DMS79 treated with DMSO at 0.1 percent for 48 hours (cell line): Measurements from ENCODE around the gene TLE7.
A peak's percentile ranks its signal among the peaks of the same experiment; 100 is the strongest.

Experiments
- DNase-seq: peaks from one replicate; lab custom pipeline; 2025; lab: John Stamatoyannopoulos, UW

Gene TLE7

DNA sequence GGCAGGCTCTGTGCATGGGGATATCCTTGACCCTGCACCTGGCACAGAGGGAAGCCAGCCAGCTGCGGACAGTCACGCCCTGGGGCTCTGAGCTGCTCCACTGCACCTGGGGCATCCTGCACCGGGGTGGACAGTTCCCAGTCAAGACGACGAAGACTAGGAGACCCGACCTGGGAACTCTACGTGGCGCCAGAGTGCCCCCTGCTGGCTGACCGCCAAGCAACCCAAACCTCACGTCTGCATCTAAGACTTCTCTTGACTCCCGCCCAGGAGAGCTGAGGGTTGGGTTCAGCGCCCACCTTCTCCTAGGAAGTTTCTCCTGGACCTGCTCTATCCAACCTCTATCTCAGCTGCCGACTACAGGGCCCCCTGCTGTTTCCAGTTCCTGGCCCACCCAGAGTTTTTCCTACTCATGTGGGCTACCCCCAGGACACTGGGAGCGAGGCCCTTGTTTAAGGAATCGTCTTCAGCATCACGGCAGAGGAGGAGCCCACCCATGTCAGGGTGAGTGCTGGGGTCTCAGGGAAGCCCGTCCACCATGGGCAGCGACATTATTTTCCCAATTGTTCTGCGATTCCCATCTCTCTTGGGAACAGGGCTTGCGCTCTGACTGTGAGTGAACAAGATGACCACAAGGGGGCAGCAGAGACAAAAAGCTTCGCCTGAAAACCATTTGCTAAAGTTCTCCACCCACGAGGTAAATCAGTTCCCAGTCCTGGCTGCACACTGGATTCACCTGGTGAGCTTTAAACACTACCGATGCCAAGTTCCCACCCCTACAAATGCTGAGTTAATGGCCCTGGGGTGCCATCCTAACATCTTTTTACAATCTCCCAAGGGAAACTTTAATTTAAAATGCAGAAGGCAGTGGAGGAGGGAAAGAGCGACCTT, 29.3 kb downstream of the TLE7 start:
- DNase-seq = peak; percentile 34

DNA sequence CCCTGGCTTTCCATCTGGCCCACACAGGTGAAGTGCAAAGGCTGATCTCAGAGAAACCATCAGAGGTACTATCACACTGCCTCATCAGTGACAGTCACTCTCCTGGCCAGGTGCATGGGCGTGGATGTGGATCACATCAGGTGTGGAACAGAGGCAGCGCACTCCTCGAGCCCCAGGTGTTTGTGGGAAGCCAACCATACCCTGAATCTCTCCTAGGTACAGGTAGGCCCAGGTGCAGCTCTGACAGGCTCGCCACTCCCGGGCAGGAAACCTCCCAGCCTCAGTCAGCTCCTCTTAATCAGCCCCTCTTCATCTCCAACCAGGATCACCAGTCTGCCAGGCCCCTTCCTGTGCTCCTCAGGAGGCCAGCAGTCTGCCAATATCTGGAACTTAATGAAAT, 31.7 kb downstream of the TLE7 start:
- no peak for DNase-seq

DNA sequence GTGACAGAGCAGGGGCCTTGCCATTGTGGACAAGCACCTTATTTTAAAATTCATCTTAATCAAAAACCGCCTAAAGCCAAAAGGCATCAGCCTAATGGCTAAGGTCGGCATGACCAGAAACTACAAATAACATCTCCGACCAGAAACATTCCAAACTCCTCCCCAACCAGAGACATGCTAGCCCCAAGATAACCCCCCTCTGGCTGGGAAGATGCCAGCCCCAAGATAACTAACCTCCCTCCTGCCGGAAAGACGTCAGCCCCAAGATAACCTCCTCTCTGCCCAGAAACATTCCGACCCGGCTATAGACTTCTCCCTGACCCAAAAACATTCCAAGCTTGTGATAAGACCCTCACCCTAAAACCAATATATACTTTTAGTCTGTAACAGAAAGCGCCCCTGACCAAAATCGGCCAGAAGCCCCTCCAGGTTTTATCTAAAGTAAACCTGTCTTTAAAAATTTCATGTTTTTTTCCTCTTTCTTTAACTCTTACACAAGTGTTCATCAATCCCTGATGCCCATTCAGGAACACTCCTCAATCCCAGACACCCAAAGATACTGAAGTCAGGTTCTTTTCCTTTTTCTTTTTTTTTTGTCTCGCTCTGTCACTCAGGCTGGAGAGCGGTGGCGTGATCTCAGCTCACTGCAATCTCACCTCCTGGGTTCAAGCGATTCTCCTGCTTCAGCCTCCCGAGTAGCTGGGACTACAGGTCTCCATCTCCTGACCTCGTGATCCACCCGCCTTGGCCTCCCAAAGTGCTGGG, 32.7 kb downstream of the TLE7 start:
- no peak for DNase-seq

- DNase-seq = no peak
Observed at GRCh38 chr16:71408536-71408935, 33.3 kb downstream of the TLE7 start.

DNA sequence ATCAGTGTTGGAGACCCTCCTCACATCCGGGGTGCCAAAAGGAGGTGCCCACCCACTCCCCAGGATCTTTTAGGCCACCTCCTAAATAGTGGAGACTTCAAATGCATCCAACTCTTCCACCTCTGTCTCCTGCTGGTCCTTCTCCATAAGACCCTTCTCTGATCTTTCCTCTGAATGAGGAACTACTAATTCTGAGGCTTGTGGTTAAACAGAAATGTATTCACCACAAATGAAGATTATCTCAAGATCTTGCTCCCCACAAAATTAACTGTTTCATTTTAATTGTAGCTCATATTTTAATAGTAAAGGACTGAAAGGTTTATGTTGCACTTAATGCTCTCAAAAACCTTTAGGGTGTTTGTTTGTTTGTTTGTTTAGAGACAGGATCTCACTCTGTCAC, 34.1 kb downstream of the TLE7 start:
- no peak for DNase-seq

DNA sequence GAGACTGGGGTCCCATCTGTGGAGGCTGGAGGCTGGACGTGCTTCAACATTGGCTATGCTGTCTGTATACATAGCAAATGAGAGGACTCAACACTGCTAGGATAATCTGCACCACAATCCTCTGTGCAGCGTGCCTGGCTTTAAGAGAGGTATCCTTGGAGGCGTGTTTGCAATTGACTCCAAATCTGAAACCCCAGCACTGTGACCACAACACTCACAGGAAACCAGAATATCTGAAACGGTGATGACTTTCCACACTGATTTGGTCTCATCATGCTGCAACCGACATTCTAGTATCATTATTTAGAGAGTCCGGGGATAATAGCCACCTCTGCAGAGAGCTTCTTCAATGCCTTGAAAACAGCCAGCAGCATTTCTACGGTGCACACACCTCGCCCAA, 35.1 kb downstream of the TLE7 start:
- no peak for DNase-seq

GRCh38 chr16:71406316-71406715, 35.5 kb downstream of the TLE7 start:
- no peak for DNase-seq

- DNase-seq = no peak
Observed at GRCh38 chr16:71404364-71404763, 37.5 kb downstream of the TLE7 start.

DNA sequence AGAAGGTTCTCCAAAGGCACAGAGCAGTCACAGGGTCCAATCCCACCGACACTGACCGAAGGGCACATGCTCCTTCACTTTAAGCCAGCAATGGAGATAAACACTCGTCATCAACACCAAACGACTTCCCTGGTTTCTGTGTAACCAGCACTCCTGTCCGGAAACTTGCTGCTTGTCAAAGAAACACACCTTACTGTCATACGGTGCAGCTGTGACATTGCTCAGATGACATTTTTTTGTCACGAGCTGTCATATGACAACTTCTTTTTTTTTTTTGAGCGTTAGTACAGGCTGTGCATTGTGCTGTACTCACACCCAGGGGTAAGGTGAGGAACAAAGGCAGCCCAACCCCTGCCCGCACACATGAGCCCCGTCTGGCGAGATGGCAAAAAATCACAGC, 39.2 kb downstream of the TLE7 start:
- no peak for DNase-seq

DNA sequence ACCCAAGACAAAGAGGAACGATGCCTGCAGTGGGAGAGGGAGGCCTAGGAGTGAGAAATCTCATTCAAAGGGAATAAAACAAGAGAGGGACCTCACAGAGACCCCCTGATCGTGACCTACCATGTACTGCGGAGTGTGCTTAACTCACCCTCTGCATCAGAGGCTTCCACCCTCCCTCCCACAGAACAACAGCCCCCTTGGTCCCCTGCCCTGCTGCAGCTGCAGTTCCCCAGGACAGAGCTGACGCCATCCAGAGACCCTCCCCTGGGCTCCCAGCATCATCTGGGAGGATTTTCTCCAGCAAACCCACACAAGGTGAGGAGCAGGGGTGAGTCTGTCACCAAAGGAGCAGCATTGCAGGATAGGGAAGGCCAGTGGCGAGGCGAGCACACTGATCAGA, 39.8 kb downstream of the TLE7 start:
- no peak for DNase-seq

DNA sequence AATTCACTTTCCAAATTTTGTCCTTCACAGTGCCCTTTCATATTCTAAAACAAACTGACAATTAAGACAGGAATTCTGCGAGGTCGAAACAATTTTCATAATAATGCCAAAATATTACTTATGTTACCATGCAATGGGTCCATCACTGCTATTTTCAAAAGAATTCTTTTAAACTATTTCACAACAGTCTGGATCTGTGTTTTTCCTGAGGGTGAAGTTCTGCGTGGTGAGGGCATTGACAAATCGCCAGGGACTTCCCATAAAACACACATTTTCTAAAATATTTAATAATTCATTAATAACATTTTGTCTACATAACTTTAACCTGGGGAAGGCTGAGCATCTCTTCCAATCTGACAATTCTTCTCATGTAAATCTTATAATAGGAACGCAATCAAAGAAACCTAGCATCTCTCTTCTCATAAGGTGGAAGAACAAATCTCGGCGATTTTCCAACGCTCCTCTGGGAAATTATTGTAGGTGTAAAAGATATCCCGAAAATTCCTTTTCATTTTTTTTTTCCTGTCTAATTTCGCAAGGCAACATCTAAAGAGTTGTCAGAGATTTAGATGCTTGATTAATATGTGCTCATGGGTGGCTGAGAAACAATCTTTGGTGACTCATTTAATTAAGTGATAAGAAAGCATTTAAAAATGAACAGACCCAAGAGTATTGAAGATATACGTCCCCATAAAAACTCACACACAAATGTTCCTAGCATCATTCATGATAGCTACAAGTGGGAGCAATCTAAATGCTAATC, 41.9 kb downstream of the TLE7 start:
- DNase-seq = no peak

- no peak for DNase-seq
Observed at GRCh38 chr16:71396594-71396993, 45.3 kb downstream of the TLE7 start.

- DNase-seq = no peak
Observed at GRCh38 chr16:71389330-71389729, 52.5 kb downstream of the TLE7 start.

DNA sequence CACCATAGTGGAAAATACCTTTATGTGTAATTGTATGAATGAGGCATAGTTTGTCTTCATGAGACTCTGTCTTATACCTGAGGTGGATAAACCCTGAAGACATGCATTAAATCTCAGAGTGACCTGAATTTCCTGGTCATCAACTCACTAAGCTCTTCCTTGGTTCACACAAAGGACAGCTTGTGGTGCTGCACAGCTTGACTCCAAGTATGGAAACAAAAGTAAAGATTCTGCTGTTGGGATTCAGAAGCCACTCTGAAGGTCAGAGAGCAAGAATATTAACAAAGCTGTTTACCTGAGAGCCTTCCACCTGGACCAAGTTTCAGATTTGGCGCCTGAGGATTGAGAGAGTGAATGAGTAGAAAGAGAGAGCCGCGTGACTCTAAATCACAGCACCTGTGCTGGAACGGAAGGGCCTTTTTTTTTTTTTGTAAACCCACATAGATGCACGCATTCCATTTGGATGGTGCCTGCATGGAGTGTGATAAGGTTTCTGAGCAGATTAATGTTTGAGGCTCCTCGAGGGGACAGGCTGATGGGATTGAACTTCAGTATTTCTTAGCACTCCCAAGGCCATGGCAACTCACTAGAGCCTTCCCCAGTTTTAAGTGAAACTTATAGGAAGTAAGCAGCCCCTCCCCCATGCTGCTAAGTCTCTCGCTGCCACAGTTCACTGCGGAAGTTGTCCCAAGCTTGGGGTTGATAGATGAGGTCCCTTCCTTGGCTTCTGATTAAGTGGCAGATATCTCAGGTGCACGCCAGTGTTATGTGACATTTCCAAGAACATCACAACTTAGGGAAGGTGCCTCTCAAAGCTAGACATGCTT, 54.6 kb downstream of the TLE7 start:
- DNase-seq = no peak

- DNase-seq = no peak
Observed at GRCh38 chr16:71384073-71384724, 57.7 kb downstream of the TLE7 start.

DNA sequence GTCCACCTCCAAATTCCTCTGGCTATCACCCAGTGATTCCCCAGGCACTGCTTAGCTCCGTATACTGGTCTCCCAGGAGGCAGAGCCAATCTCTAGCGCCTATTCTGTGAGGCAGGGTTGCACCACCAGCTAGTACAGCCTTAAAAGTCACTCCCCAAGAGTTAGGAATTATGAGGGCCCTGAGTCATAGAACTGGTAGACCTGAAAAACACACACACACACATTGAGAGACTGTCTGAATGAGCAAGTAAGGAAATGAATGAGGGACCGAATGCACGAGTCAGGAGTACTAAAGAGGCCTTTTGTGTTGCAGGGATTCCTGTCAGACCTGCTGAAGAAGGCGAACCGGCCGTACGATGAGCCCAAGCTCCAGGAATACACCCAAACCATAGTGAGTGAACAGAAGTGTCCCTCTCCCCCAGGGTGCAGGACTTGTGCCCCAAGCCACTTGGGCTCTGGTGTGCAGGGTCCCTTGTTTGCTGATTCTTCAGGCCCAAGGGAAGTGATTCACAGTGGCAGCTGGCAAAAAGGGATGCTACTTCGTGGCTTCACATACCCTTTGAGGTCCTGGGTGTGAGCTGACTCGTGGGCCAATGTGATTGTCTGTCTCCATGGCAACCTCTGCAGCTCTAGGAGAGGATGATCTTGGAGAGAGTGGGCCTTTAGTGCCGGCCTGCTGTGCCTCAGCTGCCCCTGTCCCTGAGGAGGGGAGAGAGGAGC, 58.6 kb downstream of the TLE7 start:
- no peak for DNase-seq

DNA sequence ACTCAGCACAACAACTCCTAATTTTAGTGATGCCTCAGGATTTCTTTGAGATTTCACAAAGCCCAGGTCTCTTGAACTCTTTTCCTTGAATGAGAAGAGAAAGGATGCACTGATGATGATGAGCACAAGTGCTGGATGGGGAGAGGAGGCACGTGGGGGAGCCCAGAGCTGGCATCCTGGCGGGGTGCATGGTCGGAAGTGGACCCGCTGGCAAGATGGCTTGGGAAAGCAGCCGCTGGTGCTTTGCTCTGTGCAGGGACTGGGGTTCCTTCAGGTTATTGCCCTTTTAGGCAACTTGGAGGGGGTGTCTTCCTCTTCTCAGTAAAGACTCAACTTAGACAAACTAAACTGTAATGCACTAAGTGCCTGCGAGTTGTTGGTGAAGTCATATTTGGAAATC, 61.0 kb downstream of the TLE7 start:
- no peak for DNase-seq
